A549 (cell line): ENCODE results near the gene ATOH7.

ENCODE experiments used
- CTCF ChIP-seq: fragments of >200 bp; sonication (Bioruptor Twin); formaldehyde crosslinking; IDR thresholded peaks from 3 replicates; pipeline ENCODE4 v1.5.1; 2016
- EP300 ChIP-seq, 2 experiments: fragments of >200 bp; sonication (Bioruptor Twin); formaldehyde crosslinking; IDR thresholded peaks; 2 replicates in 1 of 2; 3 replicates in 1 of 2; pipeline ENCODE4 v1.6.1; 2016 to 2017

- no peak for TF ChIP-seq CTCF
- no peak for TF ChIP-seq EP300 (IDR thresholded peaks at IDR 0.05)
Measured at GRCh38 chr10:68211669-68212068, 20.2 kb downstream of the ATOH7 start.
